Psoas muscle (tissue), 8 donors: ENCODE data around the gene RACGAP1. TPM values are rescaled to one million over a fixed set of nuclear protein-coding genes. Genes with fewer than 3 reads are reported as not detected.

ENCODE experiments used
- ATAC-seq, 4 donors: fragments of 200-7000 bp; cut with Tn5 transposase; one replicate each; pipeline ENCODE4 v1.9.1; 2020; ENCODE audit warnings: moderate library complexity in 3 of 4, mild to moderate bottlenecking in 2 of 4
- DNase-seq, 2 donors: peaks; one replicate each; pipeline ENCODE4 v3.0.0-alpha.2; 2020
- H3K27ac ChIP-seq: fragments of 200-600 bp; one replicate; pipeline ENCODE4 v1.8.0; 2022
- H3K27me3 ChIP-seq, 3 donors: fragments of 200-600 bp in 1 of 3; one replicate each; pipeline versions ENCODE4 v1.6.1 to v1.8.0; 2013 to 2022; ENCODE audit warnings: low read length in 2 of 3, mild to moderate bottlenecking in 2 of 3, moderate library complexity in 1 of 3; ENCODE audit not compliant: insufficient read depth in 3 of 3
- H3K36me3 ChIP-seq, 2 donors: fragments of 200-600 bp in 1 of 2; one replicate each; pipeline versions ENCODE4 v1.6.1 to v1.8.0; 2013 to 2022; ENCODE audit warnings: low read depth in 1 of 2, mild to moderate bottlenecking in 1 of 2, moderate library complexity in 1 of 2; ENCODE audit not compliant: insufficient read depth in 1 of 2
- H3K4me1 ChIP-seq: fragments of 200-600 bp; one replicate; pipeline ENCODE4 v1.8.0; 2022
- H3K4me3 ChIP-seq: fragments of 200-600 bp; one replicate; pipeline ENCODE4 v1.8.0; 2022; ENCODE audit warnings: mild to moderate bottlenecking
- H3K9me3 ChIP-seq: fragments of 200-600 bp; one replicate; pipeline ENCODE4 v1.8.0; 2022
- WGBS, 3 donors: extraction: QIAGEN DNeasy Blood & Tissue Kit; methylation state at CpG; one replicate each; pipeline versions ENCODE4 v1.1.6 to v1.1.7; 2013; 5-methylcytosine and 5-hydroxymethylcytosine counted together
- intact Hi-C, 2 donors: fragments of 100-400 bp; cut with DNase I; formaldehyde crosslinking; loops; one replicate each; pipeline versions ENCODE4 v1.11.0 to v1.14.2; 2022
- polyA plus RNA-seq, 3 donors: library from polyadenylated mRNA; stranded (reverse); fragments of 200-250 nt; gene quantifications; one replicate each; pipeline ENCODE4 v1.2.3, GENCODE V29; 2013
- total RNA-seq, 4 donors: library from RNA; stranded (reverse); fragmentation: NEBNext Ultra II Directional in 2 of 4; extraction: Animal tissue kit (Norgen Biotek cat#: 25700) in 2 of 4; gene quantifications; one replicate each; pipeline versions ENCODE4 v1.2.1 to v1.2.4, GENCODE V29; 2021 to 2023
- TF ChIP-seq, protein P1 (sequence below): fragments of 200-600 bp; IDR thresholded peaks from one replicate; pipeline ENCODE4 v1.8.0; 2022; ENCODE audit warnings: antibody characterized with exemption
- donor health status: healthy with polysubstance abuse.
- donor health status: DM: no; HTN: no; CAD: no; lungs with moderate emphysema.
- donor health status: Bipolar disorder and iron deficiency.
- donor health status: healthy.
- donor health status: DM: yes; HTN: yes; CAD: no.
- donor health status: DM: no; HTN: no; CAD: no.
- donor health status: DM: no; HTN: no; CAD: no.
- donor health status: DM: yes; HTN: yes; CAD: no.

Gene RACGAP1
- total and polyA plus RNA-seq, 7 donors: 3.4 to 15.3 (median 5.4) TPM

DNA sequence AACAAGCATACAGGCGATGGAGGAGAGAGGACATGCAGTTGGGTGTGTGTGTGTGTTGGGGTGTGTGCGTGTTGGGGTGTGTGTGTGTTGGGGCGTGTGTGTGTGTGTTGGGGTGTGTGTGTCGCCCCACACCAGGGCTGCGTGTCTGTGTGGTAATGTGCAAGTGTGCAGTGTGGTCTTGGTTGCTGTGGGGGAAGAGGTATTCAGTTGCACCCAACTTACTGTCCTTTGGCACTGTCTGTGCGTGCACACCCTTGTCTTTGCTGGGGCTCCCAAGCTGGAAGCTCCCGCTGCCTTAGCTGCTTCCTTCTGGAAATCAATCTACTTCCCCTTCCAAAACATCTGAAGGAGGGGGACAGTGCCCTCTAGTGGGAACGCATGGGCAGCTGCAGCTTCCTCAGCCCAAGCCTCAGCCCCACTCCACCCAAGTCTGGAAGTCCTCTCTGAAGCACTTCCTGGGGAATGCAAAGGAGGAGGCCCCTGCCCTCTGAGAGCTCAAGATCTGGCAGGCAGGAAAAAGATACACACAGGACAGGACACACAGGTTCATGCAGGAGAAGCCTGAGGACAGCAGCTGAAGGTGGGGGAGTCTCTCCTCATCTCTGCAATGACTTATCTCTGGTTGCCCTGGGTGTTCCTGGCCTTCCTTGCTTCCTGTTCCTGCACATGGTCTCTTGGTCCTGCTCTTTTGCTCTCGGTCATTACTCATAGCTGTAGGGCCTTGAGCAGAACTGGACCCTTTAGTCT lies 45.2 kb upstream of the RACGAP1 start:
- TF ChIP-seq, protein P1, sequence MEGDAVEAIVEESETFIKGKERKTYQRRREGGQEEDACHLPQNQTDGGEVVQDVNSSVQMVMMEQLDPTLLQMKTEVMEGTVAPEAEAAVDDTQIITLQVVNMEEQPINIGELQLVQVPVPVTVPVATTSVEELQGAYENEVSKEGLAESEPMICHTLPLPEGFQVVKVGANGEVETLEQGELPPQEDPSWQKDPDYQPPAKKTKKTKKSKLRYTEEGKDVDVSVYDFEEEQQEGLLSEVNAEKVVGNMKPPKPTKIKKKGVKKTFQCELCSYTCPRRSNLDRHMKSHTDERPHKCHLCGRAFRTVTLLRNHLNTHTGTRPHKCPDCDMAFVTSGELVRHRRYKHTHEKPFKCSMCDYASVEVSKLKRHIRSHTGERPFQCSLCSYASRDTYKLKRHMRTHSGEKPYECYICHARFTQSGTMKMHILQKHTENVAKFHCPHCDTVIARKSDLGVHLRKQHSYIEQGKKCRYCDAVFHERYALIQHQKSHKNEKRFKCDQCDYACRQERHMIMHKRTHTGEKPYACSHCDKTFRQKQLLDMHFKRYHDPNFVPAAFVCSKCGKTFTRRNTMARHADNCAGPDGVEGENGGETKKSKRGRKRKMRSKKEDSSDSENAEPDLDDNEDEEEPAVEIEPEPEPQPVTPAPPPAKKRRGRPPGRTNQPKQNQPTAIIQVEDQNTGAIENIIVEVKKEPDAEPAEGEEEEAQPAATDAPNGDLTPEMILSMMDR: peak; percentile 89
- Histone ChIP-seq H3K27ac (no peak overlapping the region), H3K36me3 (no peaks in the 10 kb centered on the region), H3K4me1 (peaks cover 3% of the 10 kb centered on the region), H3K4me3 (no peak overlapping the region), H3K27me3 (no peaks in the 10 kb centered on the region), H3K9me3 (no peaks in the 10 kb centered on the region)
- 39 to 50% (median 43%) methylated on average over 9 of the region's 9 CpGs for WGBS, 3 donors
- ATAC-seq (peak; percentile 73 to 84 (median 76)), DNase-seq (peak; percentile 75 to 86)
- intact Hi-C loops: loop anchor here (1.0 to 5.0 kb wide), 4 partner anchors 31 to 198 kb away; no protein-coding TSS in a partner anchor

DNA sequence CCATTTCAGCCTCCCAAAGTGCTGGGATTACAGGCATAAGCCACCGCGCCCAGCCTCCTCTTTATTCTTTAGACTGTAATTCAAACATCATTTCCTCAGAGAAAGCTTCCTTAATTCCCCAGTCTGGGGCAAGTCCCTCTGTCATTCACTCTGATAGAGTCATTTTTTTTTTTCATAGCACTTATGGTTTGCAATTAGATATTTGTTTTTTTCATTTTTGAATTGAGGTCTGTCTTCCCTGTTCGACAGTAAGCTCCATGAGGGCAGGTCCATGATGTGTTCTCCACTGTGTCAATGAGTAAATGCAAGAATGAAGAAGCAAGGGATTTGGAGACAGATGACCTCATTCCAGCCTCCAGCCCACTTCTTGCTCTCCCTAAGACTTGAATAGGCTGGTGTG lies 44.2 kb upstream of the RACGAP1 start:
- ATAC-seq: no peak
- 97 to 100% (median 97%) methylated on average over 3 of the region's 3 CpGs for WGBS, 3 donors
- intact Hi-C loops: no loop called here
- H3K27ac ChIP-seq: no peak overlapping the region
- H3K36me3 ChIP-seq: no peaks in the 10 kb centered on the region
- no peaks in the 10 kb centered on the region for H3K9me3 ChIP-seq
- TF ChIP-seq, protein P1: no peak
- DNase-seq: no peak
- H3K27me3 ChIP-seq: no peaks in the 10 kb centered on the region
- H3K4me3 ChIP-seq: no peak overlapping the region
- no peaks in the 10 kb centered on the region for H3K4me1 ChIP-seq

DNA sequence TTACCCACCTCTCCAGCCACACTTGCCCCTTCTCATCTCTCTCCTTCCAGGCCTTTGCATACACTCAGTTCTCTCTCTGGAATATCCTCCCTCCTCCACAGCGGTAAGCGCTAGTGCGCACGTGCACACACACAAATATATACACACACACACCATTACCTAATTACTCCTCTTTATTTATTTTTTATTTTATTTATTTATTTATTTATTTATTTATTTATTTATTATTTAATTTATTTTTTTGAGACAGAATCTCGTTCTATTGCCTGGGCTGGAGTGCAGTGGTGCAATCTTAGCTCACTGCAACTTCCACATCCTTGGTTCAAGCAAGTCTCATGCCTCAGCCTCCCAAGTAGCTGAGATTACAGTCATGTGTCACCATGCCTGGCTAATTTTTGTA lies 43.8 kb upstream of the RACGAP1 start:
- Histone ChIP-seq H3K27ac (no peak overlapping the region), H3K4me3 (no peak overlapping the region), H3K36me3 (no peaks in the 10 kb centered on the region), H3K4me1 (no peaks in the 10 kb centered on the region), H3K9me3 (no peaks in the 10 kb centered on the region), H3K27me3 (no peaks in the 10 kb centered on the region)
- TF ChIP-seq, protein P1: no peak
- DNase-seq (no peak), ATAC-seq (no peak)
- 97 to 100% (median 97%) methylated on average over 5 of the region's 5 CpGs for WGBS, 3 donors
- intact Hi-C loops: no loop called here

DNA sequence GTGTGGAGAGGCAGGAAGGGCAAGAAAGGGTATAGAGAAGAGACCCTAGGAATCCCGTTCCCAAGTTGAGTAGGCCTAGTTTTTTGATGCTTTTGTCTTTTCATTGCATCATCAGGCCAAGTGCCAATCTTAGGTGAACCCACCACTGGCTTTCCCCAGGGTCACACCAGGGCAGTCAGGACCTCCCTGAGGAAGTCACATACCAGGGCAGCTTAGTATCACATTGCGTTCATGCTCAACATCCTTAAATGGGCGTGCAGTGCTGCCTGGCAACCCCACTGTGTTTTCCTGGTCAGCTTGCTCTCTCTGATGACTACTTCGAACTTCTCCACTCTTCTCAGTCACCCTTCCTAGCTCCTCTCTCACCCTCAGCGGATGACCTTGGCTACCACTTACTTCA lies 41.1 kb upstream of the RACGAP1 start:
- peak in 1 of 4 donors; percentile 52 for ATAC-seq
- no peaks in the 10 kb centered on the region for H3K36me3 ChIP-seq
- TF ChIP-seq, protein P1: no peak
- no peaks in the 10 kb centered on the region for H3K4me1 ChIP-seq
- no peaks in the 10 kb centered on the region for H3K27me3 ChIP-seq
- intact Hi-C loops: no loop called here
- DNase-seq: no peak
- H3K27ac ChIP-seq: no peak overlapping the region
- 27 to 30% (median 27%) methylated on average over 5 of the region's 5 CpGs for WGBS, 3 donors
- no peaks in the 10 kb centered on the region for H3K9me3 ChIP-seq
- H3K4me3 ChIP-seq: no peak overlapping the region
